CD14-positive monocyte (primary cell): ENCODE measurements around the gene RBM7. TPM values are rescaled to one million over a fixed set of nuclear protein-coding genes. Genes with fewer than 3 reads are reported as not detected.

Source experiments
- DNase-seq, 3 donors: peaks; one replicate each; pipeline ENCODE4 v3.0.0-alpha.2; 2011 to 2022
- H2AFZ ChIP-seq: 2 replicates; pipeline ENCODE4 v1.6.0; 2012; ENCODE audit warnings: mild to moderate bottlenecking, low read depth, low read length, inconsistent platforms; ENCODE audit not compliant: insufficient read depth, poor library complexity, severe bottlenecking
- H3K27ac ChIP-seq, 2 donors: 1 replicate in 1 of 2; 2 replicates in 1 of 2; pipeline ENCODE4 v1.5.1; 2012 to 2013; ENCODE audit warnings: low read length in 2 of 2, control low read depth in 1 of 2, inconsistent platforms in 1 of 2, low read depth in 1 of 2, mild to moderate bottlenecking in 1 of 2
- H3K27me3 ChIP-seq, 2 donors: one replicate each; pipeline versions ENCODE4 v1.6.0 to v1.6.1; 2011 to 2013; ENCODE audit warnings: low read length in 2 of 2; ENCODE audit not compliant: control insufficient read depth in 2 of 2, insufficient read depth in 2 of 2
- H3K36me3 ChIP-seq, 2 donors: replicated peaks in 1 of 2; 1 replicate in 1 of 2; 2 replicates in 1 of 2; pipeline versions ENCODE4 v1.5.1 to v1.6.1; 2012 to 2013; ENCODE audit warnings: low read length in 2 of 2, control low read depth in 1 of 2, inconsistent platforms in 1 of 2, mild to moderate bottlenecking in 1 of 2; ENCODE audit not compliant: insufficient read depth in 2 of 2, control insufficient read depth in 1 of 2
- H3K4me1 ChIP-seq, 2 donors: 1 replicate in 1 of 2; 2 replicates in 1 of 2; pipeline versions ENCODE4 v1.5.1 to v1.6.1; 2012 to 2013; ENCODE audit warnings: low read length in 2 of 2, control low read depth in 1 of 2, inconsistent platforms in 1 of 2, mild to moderate bottlenecking in 1 of 2, moderate library complexity in 1 of 2; ENCODE audit not compliant: insufficient read depth in 2 of 2, control insufficient read depth in 1 of 2
- H3K4me2 ChIP-seq: replicated peaks from 2 replicates; pipeline ENCODE3; 2012; ENCODE audit warnings: low read length, moderate library complexity, mild to moderate bottlenecking; ENCODE audit not compliant: poor library complexity, severe bottlenecking; ENCODE audit errors: extremely low read depth
- H3K4me3 ChIP-seq, 3 experiments: fragments of 200-600 bp in 1 of 3; sonication (generic) in 1 of 3; replicated peaks in 1 of 3; 1 replicate in 2 of 3; 2 replicates in 1 of 3; pipeline ENCODE4 v1.5.1; 2011 to 2013; ENCODE audit warnings: low read length in 3 of 3, mild to moderate bottlenecking in 3 of 3, control low read depth in 2 of 3, low read depth in 2 of 3, inconsistent platforms in 1 of 3, moderate library complexity in 1 of 3
- H3K79me2 ChIP-seq: 2 replicates; pipeline ENCODE4 v1.6.0; 2012; ENCODE audit warnings: mild to moderate bottlenecking, control low read depth, inconsistent platforms, low read length, moderate library complexity; ENCODE audit not compliant: insufficient read depth
- H3K9ac ChIP-seq: 2 replicates; pipeline ENCODE4 v1.6.0; 2017; ENCODE audit warnings: low read length, mild to moderate bottlenecking; ENCODE audit not compliant: insufficient read depth, poor library complexity, severe bottlenecking
- H3K9me3 ChIP-seq, 2 donors: replicated peaks in 1 of 2; 1 replicate in 1 of 2; 2 replicates in 1 of 2; pipeline versions ENCODE4 v1.5.1 to v1.6.1; 2012 to 2013; ENCODE audit warnings: low read length in 2 of 2, control low read depth in 1 of 2; ENCODE audit not compliant: control insufficient read depth in 1 of 2, insufficient read depth in 1 of 2
- H4K20me1 ChIP-seq: 2 replicates; pipeline ENCODE4 v1.6.0; 2012; ENCODE audit warnings: mild to moderate bottlenecking, low read length, control low read depth, moderate library complexity; ENCODE audit not compliant: insufficient read depth
- H3K27ac Mint-ChIP-seq, 7 donors: one replicate each; pipeline ENCODE4 v1.8.0; 2020; ENCODE audit warnings: mild to moderate bottlenecking in 7 of 7, mixed read lengths in 7 of 7, moderate library complexity in 6 of 7, inconsistent platforms in 2 of 7
- H3K27me3 Mint-ChIP-seq, 3 donors: one replicate each; pipeline ENCODE4 v1.8.0; 2021 to 2022; ENCODE audit warnings: low read depth in 3 of 3, mild to moderate bottlenecking in 3 of 3, mixed read lengths in 3 of 3, moderate library complexity in 3 of 3, inconsistent platforms in 1 of 3
- H3K36me3 Mint-ChIP-seq, 2 donors: one replicate each; pipeline ENCODE4 v1.8.0; 2020; ENCODE audit warnings: mixed read lengths in 2 of 2, inconsistent platforms in 1 of 2, mild to moderate bottlenecking in 1 of 2
- H3K4me1 Mint-ChIP-seq: one replicate; pipeline ENCODE4 v1.8.0; 2020; ENCODE audit warnings: mild to moderate bottlenecking, mixed read lengths
- H3K4me3 Mint-ChIP-seq, 2 donors: one replicate each; pipeline ENCODE4 v1.8.0; 2020; ENCODE audit warnings: mild to moderate bottlenecking in 2 of 2, mixed read lengths in 2 of 2, moderate library complexity in 1 of 2
- H3K9me3 Mint-ChIP-seq, 7 donors: one replicate each; pipeline ENCODE4 v1.8.0; 2020 to 2022; ENCODE audit warnings: mixed read lengths in 7 of 7, mild to moderate bottlenecking in 6 of 7, moderate library complexity in 6 of 7, inconsistent platforms in 2 of 7
- WGBS: methylation state at CpG from one replicate; pipeline ENCODE4 v1.1.5; 2013; ENCODE audit warnings: missing lambda C conversion rate; ENCODE audit not compliant: insufficient coverage; 5-methylcytosine and 5-hydroxymethylcytosine counted together
- intact Hi-C, 2 donors: fragments of 100-400 bp; cut with micrococcal nuclease; formaldehyde crosslinking; loops; one replicate each; pipeline versions ENCODE4 v1.15.0 to v1.15.1; 2023
- polyA plus RNA-seq, 3 donors: library from polyadenylated mRNA; depleted of rRNA in 1 of 3; unstranded in 2 of 3; stranded (reverse) in 1 of 3; fragments of 300-500 nt in 2 of 3; fragments of >200 nt in 1 of 3; fragmentation: Illumina TruSeq in 2 of 3; gene quantifications; 1 replicate in 2 of 3; 2 replicates in 1 of 3; pipeline ENCODE4 v1.2.3, GENCODE V29; 2012 to 2021
- TF ChIP-seq, protein P1 (sequence below): fragments of 200-600 bp; IDR thresholded peaks from one replicate; pipeline ENCODE4 v1.8.0; 2022; ENCODE audit warnings: antibody characterized with exemption, mild to moderate bottlenecking

RBM7 gene
- polyA plus RNA-seq, 3 donors: 27.3 to 36.3 (median 32.4) TPM

DNA sequence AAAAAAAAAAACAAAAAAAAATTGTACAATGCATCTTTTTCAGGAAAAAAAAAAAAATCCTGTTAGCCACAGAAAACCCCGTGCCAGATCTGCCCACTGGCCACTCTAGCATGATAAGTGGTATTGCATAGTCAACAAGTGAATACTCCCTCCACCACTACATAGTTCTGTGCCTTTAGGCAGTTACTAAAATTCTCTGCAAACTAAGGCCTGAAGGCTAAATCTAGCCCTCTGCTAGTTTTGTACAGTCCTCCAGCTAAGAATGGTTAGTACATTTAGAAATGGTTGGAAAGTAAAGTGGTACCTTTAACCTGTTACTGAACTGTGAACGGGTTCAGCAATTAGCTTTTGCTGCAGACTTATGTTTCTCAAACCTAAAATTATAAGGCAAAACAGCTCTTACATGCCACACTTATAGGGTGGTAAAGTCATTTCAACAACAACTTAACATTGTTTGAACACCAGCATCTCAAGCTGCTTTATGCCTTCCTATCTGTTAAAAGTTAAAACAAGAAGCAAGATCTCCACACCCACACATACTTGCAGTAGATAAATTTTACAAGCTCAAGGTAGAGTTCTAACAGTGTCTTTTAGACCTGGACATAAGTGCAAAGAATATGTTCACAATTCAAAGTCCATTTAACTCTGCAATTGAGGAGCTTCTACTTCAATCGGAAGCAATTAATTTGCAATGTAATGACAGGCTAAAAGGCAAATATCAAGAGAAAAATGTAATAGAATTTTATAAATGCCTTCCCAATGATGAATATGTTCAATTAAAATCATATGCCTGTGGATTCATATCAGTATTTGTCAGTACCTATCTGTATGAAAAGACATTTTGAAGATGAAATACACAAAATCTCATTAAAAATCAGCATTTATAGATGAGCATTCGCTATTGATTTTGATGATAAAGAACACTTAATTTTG, 7.5 kb upstream of the RBM7 start:
- no peak overlapping the region for H3K4me3 Mint-ChIP-seq
- H3K9me3 ChIP-seq: no peaks in the 10 kb centered on the region
- peaks cover 10% of the 10 kb centered on the region for H3K4me1 Mint-ChIP-seq
- H3K4me2 ChIP-seq: no peak overlapping the region
- H3K4me3 ChIP-seq: no peak overlapping the region
- H3K36me3 Mint-ChIP-seq: no peaks in the 10 kb centered on the region
- no peaks in the 10 kb centered on the region for H3K9me3 Mint-ChIP-seq
- TF ChIP-seq, protein P1, sequence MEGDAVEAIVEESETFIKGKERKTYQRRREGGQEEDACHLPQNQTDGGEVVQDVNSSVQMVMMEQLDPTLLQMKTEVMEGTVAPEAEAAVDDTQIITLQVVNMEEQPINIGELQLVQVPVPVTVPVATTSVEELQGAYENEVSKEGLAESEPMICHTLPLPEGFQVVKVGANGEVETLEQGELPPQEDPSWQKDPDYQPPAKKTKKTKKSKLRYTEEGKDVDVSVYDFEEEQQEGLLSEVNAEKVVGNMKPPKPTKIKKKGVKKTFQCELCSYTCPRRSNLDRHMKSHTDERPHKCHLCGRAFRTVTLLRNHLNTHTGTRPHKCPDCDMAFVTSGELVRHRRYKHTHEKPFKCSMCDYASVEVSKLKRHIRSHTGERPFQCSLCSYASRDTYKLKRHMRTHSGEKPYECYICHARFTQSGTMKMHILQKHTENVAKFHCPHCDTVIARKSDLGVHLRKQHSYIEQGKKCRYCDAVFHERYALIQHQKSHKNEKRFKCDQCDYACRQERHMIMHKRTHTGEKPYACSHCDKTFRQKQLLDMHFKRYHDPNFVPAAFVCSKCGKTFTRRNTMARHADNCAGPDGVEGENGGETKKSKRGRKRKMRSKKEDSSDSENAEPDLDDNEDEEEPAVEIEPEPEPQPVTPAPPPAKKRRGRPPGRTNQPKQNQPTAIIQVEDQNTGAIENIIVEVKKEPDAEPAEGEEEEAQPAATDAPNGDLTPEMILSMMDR: no peak
- no peak overlapping the region for H3K27ac Mint-ChIP-seq
- intact Hi-C loops: no loop called here
- H3K27me3 ChIP-seq: peaks cover 0 to 6% of the 10 kb centered on the region in 2 donors
- no peak overlapping the region for H3K9ac ChIP-seq
- peaks cover 7 to 11% of the 10 kb centered on the region in 2 donors for H3K4me1 ChIP-seq
- H3K27me3 Mint-ChIP-seq: peaks cover 4 to 15% (median 8%) of the 10 kb centered on the region in 3 donors
- no peaks in the 10 kb centered on the region for H3K36me3 ChIP-seq
- H4K20me1 ChIP-seq: no peaks in the 10 kb centered on the region
- no peaks in the 10 kb centered on the region for H3K79me2 ChIP-seq
- no peak overlapping the region for H3K27ac ChIP-seq
- WGBS: no CpG with 5 or more reads among the region's 4 CpGs
- no peak overlapping the region for H2AFZ ChIP-seq
- no peak for DNase-seq

DNA sequence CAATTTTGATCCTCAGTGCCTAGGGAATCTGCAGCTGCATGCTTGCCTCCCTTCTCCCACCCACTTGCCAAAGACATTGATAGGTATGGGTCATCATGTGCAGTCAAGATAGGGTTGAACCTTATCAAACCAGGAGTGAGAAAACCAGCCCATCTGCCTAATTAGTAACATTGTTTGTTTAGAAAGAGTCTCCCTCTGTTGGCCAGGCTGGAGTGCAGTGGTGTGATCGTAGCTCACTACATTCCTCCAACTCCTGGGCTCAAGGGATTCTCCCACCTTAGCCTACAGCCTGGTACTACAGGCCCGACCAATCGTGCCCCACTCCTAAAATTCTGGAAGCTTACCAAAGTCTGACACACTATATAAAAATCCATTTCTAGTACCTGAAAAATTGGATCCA, 4.7 kb upstream of the RBM7 start:
- no peaks in the 10 kb centered on the region for H3K36me3 Mint-ChIP-seq
- H3K4me1 Mint-ChIP-seq: peaks cover 23% of the 10 kb centered on the region
- H3K79me2 ChIP-seq: peaks cover 19% of the 10 kb centered on the region
- 60% methylated on average over 1 of the region's 3 CpGs for WGBS
- H3K4me3 ChIP-seq: no peak overlapping the region
- H2AFZ ChIP-seq: no peak overlapping the region
- H3K9me3 Mint-ChIP-seq: no peaks in the 10 kb centered on the region
- no peak for DNase-seq
- no peak overlapping the region for H3K27ac Mint-ChIP-seq
- H3K4me3 Mint-ChIP-seq: no peak overlapping the region
- no peak overlapping the region for H3K9ac ChIP-seq
- no peaks in the 10 kb centered on the region for H3K36me3 ChIP-seq
- H3K27ac ChIP-seq: no peak overlapping the region
- H3K4me1 ChIP-seq: peaks cover 17 to 26% of the 10 kb centered on the region in 2 donors
- TF ChIP-seq, protein P1: no peak
- H4K20me1 ChIP-seq: no peaks in the 10 kb centered on the region
- no peaks in the 10 kb centered on the region for H3K9me3 ChIP-seq
- H3K27me3 Mint-ChIP-seq: peaks cover 4 to 13% (median 8%) of the 10 kb centered on the region in 3 donors
- intact Hi-C loops: no loop called here
- H3K4me2 ChIP-seq: no peak overlapping the region
- H3K27me3 ChIP-seq: peaks cover 0 to 6% of the 10 kb centered on the region in 2 donors
